SW 1271 (cell line): ENCODE measurements around the gene METTL15.
"Not testable (repeated sequence)": the region's sequence is repeated elsewhere in the genome, so short reads cannot be mapped to it uniquely, and the experiment has no call there.

Experiments
- DNase-seq, 2 experiments: peaks; one replicate each; lab custom pipeline; 2025; lab: John Stamatoyannopoulos, UW

The METTL15 gene

GRCh38 chr11:28209906-28210305, 101.7 kb downstream of the METTL15 start:
- DNase-seq, result no peak

GRCh38 chr11:28222063-28222462, 113.9 kb downstream of the METTL15 start:
- DNase-seq, result not testable (repeated sequence)

GRCh38 chr11:28223577-28223976, 115.4 kb downstream of the METTL15 start:
- no peak for DNase-seq

- DNase-seq, result no peak
Observed at GRCh38 chr11:28223994-28224393, 115.8 kb downstream of the METTL15 start.

GRCh38 chr11:28227460-28227859, 119.3 kb downstream of the METTL15 start:
- DNase-seq, result no peak

- no peak for DNase-seq
Observed at GRCh38 chr11:28228196-28228895, 120.2 kb downstream of the METTL15 start.

GRCh38 chr11:28231475-28231874, 123.3 kb downstream of the METTL15 start:
- no peak for DNase-seq

GRCh38 chr11:28232649-28233048, 124.5 kb downstream of the METTL15 start:
- DNase-seq, result no peak

GRCh38 chr11:28241760-28242159, 133.6 kb downstream of the METTL15 start:
- no peak for DNase-seq

- DNase-seq, result no peak
Observed at GRCh38 chr11:28242596-28242995, 134.4 kb downstream of the METTL15 start.

GRCh38 chr11:28243061-28243460, 134.9 kb downstream of the METTL15 start:
- no peak for DNase-seq

- no peak for DNase-seq
Observed at GRCh38 chr11:28243581-28243980, 135.4 kb downstream of the METTL15 start.

GRCh38 chr11:28245131-28245530, 136.9 kb downstream of the METTL15 start:
- no peak for DNase-seq

- DNase-seq, result no peak
Observed at GRCh38 chr11:28250192-28250591, 142.0 kb downstream of the METTL15 start.

GRCh38 chr11:28251257-28251656, 143.1 kb downstream of the METTL15 start:
- DNase-seq, result no peak

- DNase-seq, result no peak
Observed at GRCh38 chr11:28257761-28258160, 149.6 kb downstream of the METTL15 start.

- no peak for DNase-seq
Observed at GRCh38 chr11:28259177-28259843, 151.1 kb downstream of the METTL15 start.

GRCh38 chr11:28268925-28269324, 160.7 kb downstream of the METTL15 start:
- no peak for DNase-seq

- no peak for DNase-seq
Observed at GRCh38 chr11:28269586-28269985, 161.4 kb downstream of the METTL15 start.

- DNase-seq, result not testable (repeated sequence)
Observed at GRCh38 chr11:28272247-28272646, 164.1 kb downstream of the METTL15 start.

- no peak for DNase-seq
Observed at GRCh38 chr11:28274216-28274615, 166.0 kb downstream of the METTL15 start.

GRCh38 chr11:28284196-28284595, 176.0 kb downstream of the METTL15 start:
- DNase-seq, result no peak

GRCh38 chr11:28289444-28289843, 181.3 kb downstream of the METTL15 start:
- no peak for DNase-seq

GRCh38 chr11:28290995-28291394, 182.8 kb downstream of the METTL15 start:
- DNase-seq, result not testable (repeated sequence)
